Lower lobe of right lung (tissue), 2 donors: ENCODE results near the gene SLC25A24. TPM values are rescaled to one million over a fixed set of nuclear protein-coding genes. Genes with fewer than 3 reads are reported as not detected.
"Not testable (repeated sequence)": the region's sequence is repeated elsewhere in the genome, so short reads cannot be mapped to it uniquely, and the experiment has no call there.

Experiments
- ATAC-seq, 2 donors: fragments of 200-7000 bp; cut with Tn5 transposase; one replicate each; pipeline ENCODE4 v1.9.1; 2020 to 2022; ENCODE audit warnings: mild to moderate bottlenecking in 2 of 2, moderate library complexity in 2 of 2
- DNase-seq: peaks from one replicate; pipeline ENCODE4 v3.0.0-alpha.2; 2020
- H3K27ac ChIP-seq: fragments of 200-600 bp; one replicate; pipeline ENCODE4 v1.8.0; 2022
- H3K27me3 ChIP-seq: fragments of 200-600 bp; one replicate; pipeline ENCODE4 v1.8.0; 2022; ENCODE audit warnings: low read depth
- H3K36me3 ChIP-seq: fragments of 200-600 bp; one replicate; pipeline ENCODE4 v1.8.0; 2022; ENCODE audit warnings: mild to moderate bottlenecking
- H3K4me1 ChIP-seq: fragments of 200-600 bp; one replicate; pipeline ENCODE4 v1.8.0; 2022
- H3K4me3 ChIP-seq: fragments of 200-600 bp; one replicate; pipeline ENCODE4 v1.8.0; 2022; ENCODE audit warnings: mild to moderate bottlenecking
- H3K9me3 ChIP-seq: fragments of 200-600 bp; one replicate; pipeline ENCODE4 v1.8.0; 2022
- CTCF ChIP-seq: fragments of 200-600 bp; IDR thresholded peaks from one replicate; pipeline ENCODE4 v1.8.0; 2022; ENCODE audit warnings: antibody characterized with exemption, mild to moderate bottlenecking
- intact Hi-C: fragments of 100-400 bp; cut with DNase I; formaldehyde crosslinking; loops from one replicate; pipeline ENCODE4 v1.11.0; 2022
- total RNA-seq: library from RNA; stranded (reverse); fragmentation: NEBNext Ultra II Directional; extraction: Animal tissue kit (Norgen Biotek cat#: 25700); gene quantifications from one replicate; pipeline ENCODE4 v1.2.1, GENCODE V29; 2021
- donor health status: DM: no; HTN: yes; CAD: no; lungs with severe emphysema.

The SLC25A24 gene
- total RNA-seq, 1 donor from 2014 or later = 49.5 TPM

GRCh38 chr1:108142773-108143394, 57.3 kb downstream of the SLC25A24 start:
- intact Hi-C loops = no loop called here
- peaks cover 66% of the 10 kb centered on the region for H3K36me3 ChIP-seq

GRCh38 chr1:108142258-108142657, 57.9 kb downstream of the SLC25A24 start:
- intact Hi-C loops = no loop called here
- Histone ChIP-seq H3K27me3 (no peaks in the 10 kb centered on the region), H3K4me3 (no peak overlapping the region), H3K4me1 (no peaks in the 10 kb centered on the region), H3K27ac (no peak overlapping the region), H3K36me3 (peaks cover 66% of the 10 kb centered on the region), H3K9me3 (no peaks in the 10 kb centered on the region)
- ATAC-seq (no peak), DNase-seq (no peak)
- TF ChIP-seq CTCF = no peak

More at GRCh38 chr1:108142773-108143394, 57.3 kb downstream of the SLC25A24 start:
- no peak for ATAC-seq
- no peak for DNase-seq
- Histone ChIP-seq H3K4me3 (no peak overlapping the region), H3K27ac (no peak overlapping the region), H3K4me1 (no peaks in the 10 kb centered on the region), H3K27me3 (no peaks in the 10 kb centered on the region), H3K9me3 (no peaks in the 10 kb centered on the region)
- no peak for TF ChIP-seq CTCF

- peaks cover 66% of the 10 kb centered on the region for H3K36me3 ChIP-seq
- H3K27me3 ChIP-seq = no peaks in the 10 kb centered on the region
- no peaks in the 10 kb centered on the region for H3K9me3 ChIP-seq
- H3K4me3 ChIP-seq = no peak overlapping the region
- no peak overlapping the region for H3K27ac ChIP-seq
- DNase-seq = no peak
- no peak for TF ChIP-seq CTCF
- intact Hi-C loops = no loop called here
- peak; percentile 24 to 39 for ATAC-seq
- no peaks in the 10 kb centered on the region for H3K4me1 ChIP-seq
These were observed 58.5 kb downstream of the SLC25A24 start for GRCh38 chr1:108141621-108142020.

- Histone ChIP-seq H3K9me3 (no peaks in the 10 kb centered on the region), H3K36me3 (peaks cover 68% of the 10 kb centered on the region), H3K4me3 (no peak overlapping the region), H3K27ac (no peak overlapping the region), H3K27me3 (no peaks in the 10 kb centered on the region), H3K4me1 (no peaks in the 10 kb centered on the region)
- TF ChIP-seq CTCF = no peak
- intact Hi-C loops = no loop called here
- ATAC-seq (no peak), DNase-seq (no peak)
These were observed 59.2 kb downstream of the SLC25A24 start for GRCh38 chr1:108140936-108141335.

- no peak overlapping the region for H3K4me3 ChIP-seq
- ATAC-seq (no peak), DNase-seq (no peak)
- intact Hi-C loops = no loop called here
- no peak for TF ChIP-seq CTCF
- H3K27me3 ChIP-seq = no peaks in the 10 kb centered on the region
- peaks cover 74% of the 10 kb centered on the region for H3K36me3 ChIP-seq
- no peaks in the 10 kb centered on the region for H3K4me1 ChIP-seq
- H3K9me3 ChIP-seq = no peaks in the 10 kb centered on the region
- H3K27ac ChIP-seq = no peak overlapping the region
These were observed 60.0 kb downstream of the SLC25A24 start for GRCh38 chr1:108140177-108140576.

GRCh38 chr1:108139555-108139954, 60.6 kb downstream of the SLC25A24 start:
- H3K4me1 ChIP-seq, ATAC-seq, H3K27me3 ChIP-seq, H3K9me3 ChIP-seq, intact Hi-C loops, H3K27ac ChIP-seq, H3K4me3 ChIP-seq, DNase-seq: not testable (repeated sequence)
- H3K36me3 ChIP-seq = peaks cover 75% of the 10 kb centered on the region

GRCh38 chr1:108133148-108133547, 67.0 kb downstream of the SLC25A24 start:
- H3K27me3 ChIP-seq, H3K27ac ChIP-seq, H3K9me3 ChIP-seq, ATAC-seq, H3K4me1 ChIP-seq, H3K4me3 ChIP-seq, intact Hi-C loops, DNase-seq: not testable (repeated sequence)
- peaks cover 42% of the 10 kb centered on the region for H3K36me3 ChIP-seq

GRCh38 chr1:108132367-108132766, 67.8 kb downstream of the SLC25A24 start:
- H3K27me3 ChIP-seq, DNase-seq, H3K4me3 ChIP-seq, H3K4me1 ChIP-seq, H3K9me3 ChIP-seq, H3K27ac ChIP-seq, intact Hi-C loops, ATAC-seq: not testable (repeated sequence)
- peaks cover 34% of the 10 kb centered on the region for H3K36me3 ChIP-seq

- H3K27me3 ChIP-seq, intact Hi-C loops, H3K4me3 ChIP-seq, DNase-seq, H3K27ac ChIP-seq, ATAC-seq, H3K9me3 ChIP-seq: not testable (repeated sequence)
- H3K36me3 ChIP-seq = peaks cover 24% of the 10 kb centered on the region
- H3K4me1 ChIP-seq = peaks cover 12% of the 10 kb centered on the region
These were observed 68.9 kb downstream of the SLC25A24 start for GRCh38 chr1:108131281-108131680.
